ENCODE measurements around the gene PPP2R5C.

The PPP2R5C gene

GRCh38 chr14:101737414-101738339 is 23.8 kb upstream of the PPP2R5C start:
- Histone ChIP-seq H3K79me2 (ENCODE audit: insufficient read depth, low read length) (no peaks in the 10 kb centered on the region), H3K27ac (ENCODE audit: low read length) (no peak overlapping the region), H3K27me3 (ENCODE audit: insufficient read depth, low read length, poor library complexity) (no peaks in the 10 kb centered on the region), H3K36me3 (ENCODE audit: insufficient read depth, low read length) (no peaks in the 10 kb centered on the region), H2AFZ (ENCODE audit: low read depth, low read length) (no peak overlapping the region), H3K4me2 (ENCODE audit: insufficient read depth, low read length) (no peak overlapping the region), H3K4me3 (ENCODE audit: low read depth in 1 of 2, low read length in 2 of 2) (no peak overlapping the region), H3K9me3 (ENCODE audit: insufficient read depth, low read length, severe bottlenecking) (peaks cover 16% of the 10 kb centered on the region), H4K20me1 (ENCODE audit: insufficient read depth, low read length) (no peaks in the 10 kb centered on the region), H3K9ac (ENCODE audit: low read depth, low read length) (no peak overlapping the region), H3K4me1 (ENCODE audit: insufficient read depth, low read length) (no peaks in the 10 kb centered on the region)
- ATAC-seq (ENCODE audit: insufficient read depth, low read depth) (no peak; the same call in 2 of the 3 replicates), DNase-seq (no peak)
- no peak for TF ChIP-seq EZH2 (IDR thresholded peaks at IDR 0.05; ENCODE audit: borderline replicate concordance, low read depth, low read length, severe bottlenecking)
- TF ChIP-seq CTCF (IDR thresholded peaks at IDR 0.05; ENCODE audit: borderline replicate concordance, extremely low read depth, low read length, poor library complexity, severe bottlenecking), result peak; percentile 42

- Histone ChIP-seq H3K36me3 (ENCODE audit: insufficient read depth, low read length) (no peaks in the 10 kb centered on the region), H4K20me1 (ENCODE audit: insufficient read depth, low read length) (no peaks in the 10 kb centered on the region), H3K4me2 (ENCODE audit: insufficient read depth, low read length) (no peak overlapping the region), H3K9me3 (ENCODE audit: insufficient read depth, low read length, severe bottlenecking) (peaks cover 16% of the 10 kb centered on the region), H2AFZ (ENCODE audit: low read depth, low read length) (no peak overlapping the region), H3K27me3 (ENCODE audit: insufficient read depth, low read length, poor library complexity) (no peaks in the 10 kb centered on the region), H3K9ac (ENCODE audit: low read depth, low read length) (no peak overlapping the region), H3K79me2 (ENCODE audit: insufficient read depth, low read length) (no peaks in the 10 kb centered on the region), H3K4me1 (ENCODE audit: insufficient read depth, low read length) (no peaks in the 10 kb centered on the region), H3K27ac (ENCODE audit: low read length) (no peak overlapping the region), H3K4me3 (ENCODE audit: low read depth in 1 of 2, low read length in 2 of 2) (no peak overlapping the region)
- DNase-seq, result no peak
- TF ChIP-seq CTCF (IDR thresholded peaks at IDR 0.05; ENCODE audit: borderline replicate concordance, extremely low read depth, low read length, poor library complexity, severe bottlenecking) (no peak), EZH2 (IDR thresholded peaks at IDR 0.05; ENCODE audit: borderline replicate concordance, low read depth, low read length, severe bottlenecking) (no peak)
- no peak for ATAC-seq (ENCODE audit: insufficient read depth, low read depth)
These were observed 22.7 kb upstream of the PPP2R5C start for GRCh38 chr14:101738703-101739320.

- no peaks in the 10 kb centered on the region for H3K27me3 ChIP-seq (ENCODE audit: insufficient read depth, low read length, poor library complexity)
- H2AFZ ChIP-seq (ENCODE audit: low read depth, low read length), result no peak overlapping the region
- H3K4me3 ChIP-seq (ENCODE audit: low read depth in 1 of 2, low read length in 2 of 2), result no peak overlapping the region
- no peak for ATAC-seq (ENCODE audit: insufficient read depth, low read depth)
- H3K9ac ChIP-seq (ENCODE audit: low read depth, low read length), result no peak overlapping the region
- no peaks in the 10 kb centered on the region for H3K4me1 ChIP-seq (ENCODE audit: insufficient read depth, low read length)
- no peaks in the 10 kb centered on the region for H4K20me1 ChIP-seq (ENCODE audit: insufficient read depth, low read length)
- TF ChIP-seq EZH2 (IDR thresholded peaks at IDR 0.05; ENCODE audit: borderline replicate concordance, low read depth, low read length, severe bottlenecking), result no peak
- no peak for TF ChIP-seq CTCF (IDR thresholded peaks at IDR 0.05; ENCODE audit: borderline replicate concordance, extremely low read depth, low read length, poor library complexity, severe bottlenecking)
- H3K27ac ChIP-seq (ENCODE audit: low read length), result no peak overlapping the region
- no peaks in the 10 kb centered on the region for H3K36me3 ChIP-seq (ENCODE audit: insufficient read depth, low read length)
- no peaks in the 10 kb centered on the region for H3K79me2 ChIP-seq (ENCODE audit: insufficient read depth, low read length)
- no peak overlapping the region for H3K4me2 ChIP-seq (ENCODE audit: insufficient read depth, low read length)
- DNase-seq, result no peak
- peaks cover 16% of the 10 kb centered on the region for H3K9me3 ChIP-seq (ENCODE audit: insufficient read depth, low read length, severe bottlenecking)
These were observed 21.9 kb upstream of the PPP2R5C start for GRCh38 chr14:101739446-101740141.

All from DND-41 (cell line).